HG02852 (cell line): ENCODE measurements around the gene ZNF627.
"Not testable (repeated sequence)": the region's sequence is repeated elsewhere in the genome, so short reads cannot be mapped to it uniquely, and the experiment has no call there.

Experiments used
- ATAC-seq: cut with Tn5 transposase; IDR thresholded peaks from one replicate; pipeline ENCODE4 v1.9.1; 2021; ENCODE audit warnings: mild to moderate bottlenecking, moderate library complexity; ENCODE audit not compliant: unreplicated experiment

The ZNF627 gene

GRCh38 chr19:11573763-11574162 is 23.5 kb upstream of the ZNF627 start:
- ATAC-seq, result not testable (repeated sequence)

- no peak for ATAC-seq
Observed at GRCh38 chr19:11574689-11575088, 22.6 kb upstream of the ZNF627 start.

GRCh38 chr19:11576227-11576626 is 21.1 kb upstream of the ZNF627 start:
- ATAC-seq, result no peak

- no peak for ATAC-seq
Observed at GRCh38 chr19:11577451-11578257, 19.6 kb upstream of the ZNF627 start, which contains the start of gene ACP5. ACP5 (minus strand) TSS chr19:11577645; CDS start chr19:11577317, 328 bp downstream.

- ATAC-seq, result no peak
Observed at GRCh38 chr19:11578258-11579142, 18.8 kb upstream of the ZNF627 start.

GRCh38 chr19:11580116-11580515 is 17.2 kb upstream of the ZNF627 start:
- ATAC-seq, result no peak

GRCh38 chr19:11581740-11582139 is 15.5 kb upstream of the ZNF627 start:
- ATAC-seq, result peak; percentile 65

- no peak for ATAC-seq
Observed at GRCh38 chr19:11586331-11586730, 11.0 kb upstream of the ZNF627 start.

- ATAC-seq, result no peak
Observed at GRCh38 chr19:11587302-11587974, 9.8 kb upstream of the ZNF627 start.

- no peak for ATAC-seq
Observed at GRCh38 chr19:11587975-11588631, 9.2 kb upstream of the ZNF627 start.

GRCh38 chr19:11594084-11594483 is 3.2 kb upstream of the ZNF627 start:
- no peak for ATAC-seq

GRCh38 chr19:11596156-11596555 is 1.1 kb upstream of the ZNF627 start:
- ATAC-seq, result no peak

GRCh38 chr19:11598103-11598483 is 810 bp downstream of the ZNF627 start:
- ATAC-seq, result no peak

GRCh38 chr19:11598746-11599145 is 1.5 kb downstream of the ZNF627 start:
- no peak for ATAC-seq

- ATAC-seq, result not testable (repeated sequence)
Observed at GRCh38 chr19:11599704-11600103, 2.4 kb downstream of the ZNF627 start.

GRCh38 chr19:11606484-11606883 is 9.2 kb downstream of the ZNF627 start:
- ATAC-seq, result no peak

- no peak for ATAC-seq
Observed at GRCh38 chr19:11611730-11612129, 14.4 kb downstream of the ZNF627 start.

- no peak for ATAC-seq
Observed at GRCh38 chr19:11612816-11613511, 15.7 kb downstream of the ZNF627 start.

GRCh38 chr19:11617180-11618062 is 20.1 kb downstream of the ZNF627 start:
- ATAC-seq, result no peak
